RWPE2 (cell line): ENCODE measurements around the gene GARIN5A.

Source experiments
- ATAC-seq: fragments of 200-7000 bp; cut with Tn5 transposase; 3 replicates; pipeline ENCODE4 v1.9.1; 2021; ENCODE audit warnings: low read depth
- DNase-seq: peaks from one replicate; pipeline ENCODE4 v3.0.0-alpha.2; 2020; ENCODE audit warnings: low spot score
- H3K27ac ChIP-seq: fragments of 450-650 bp; 2 replicates; pipeline ENCODE4 v1.5.1; 2017; ENCODE audit warnings: mild to moderate bottlenecking; ENCODE audit not compliant: poor library complexity, severe bottlenecking
- H3K27me3 ChIP-seq: fragments of 250-450 bp; sonication (Bioruptor Pico); 2 replicates; pipeline ENCODE4 v1.5.1; 2021; ENCODE audit warnings: mild to moderate bottlenecking, moderate library complexity; ENCODE audit not compliant: insufficient read depth, poor library complexity, severe bottlenecking
- H3K36me3 ChIP-seq: fragments of 250-450 bp; sonication (Bioruptor Pico); 2 replicates; pipeline ENCODE4 v1.5.1; 2020; ENCODE audit warnings: low read depth, mild to moderate bottlenecking, moderate library complexity
- H3K4me1 ChIP-seq: fragments of 250-450 bp; sonication (Bioruptor Pico); 2 replicates; pipeline ENCODE4 v1.5.1; 2021; ENCODE audit warnings: mild to moderate bottlenecking, moderate library complexity; ENCODE audit not compliant: insufficient read depth, poor library complexity, severe bottlenecking
- H3K4me3 ChIP-seq: fragments of 250-450 bp; sonication (Bioruptor Pico); 2 replicates; pipeline ENCODE4 v1.5.1; 2021; ENCODE audit warnings: mild to moderate bottlenecking, moderate library complexity; ENCODE audit not compliant: severe bottlenecking
- H3K9me3 ChIP-seq: fragments of 250-450 bp; sonication (Bioruptor Pico); 2 replicates; pipeline ENCODE4 v1.5.1; 2021; ENCODE audit warnings: mild to moderate bottlenecking, moderate library complexity; ENCODE audit not compliant: severe bottlenecking
- CTCF ChIP-seq: fragments of 450-650 bp; IDR thresholded peaks from one replicate; pipeline ENCODE4 v1.5.1; 2017; ENCODE audit warnings: mild to moderate bottlenecking, moderate library complexity; ENCODE audit not compliant: poor library complexity, severe bottlenecking

GARIN5A gene

GRCh38 chr19:50467566-50467965 is 9.1 kb downstream of the GARIN5A start:
- H3K27ac ChIP-seq: no peak overlapping the region
- no peak overlapping the region for H3K4me3 ChIP-seq
- TF ChIP-seq CTCF: no peak
- ATAC-seq (no peak), DNase-seq (no peak)
- no peaks in the 10 kb centered on the region for H3K27me3 ChIP-seq
- no peaks in the 10 kb centered on the region for H3K36me3 ChIP-seq
- H3K4me1 ChIP-seq: no peaks in the 10 kb centered on the region
- H3K9me3 ChIP-seq: no peaks in the 10 kb centered on the region

- DNase-seq: no peak
- H3K9me3 ChIP-seq: no peaks in the 10 kb centered on the region
- H3K36me3 ChIP-seq: no peaks in the 10 kb centered on the region
- ATAC-seq: no peak
- no peak overlapping the region for H3K27ac ChIP-seq
- H3K4me1 ChIP-seq: no peaks in the 10 kb centered on the region
- H3K4me3 ChIP-seq: no peak overlapping the region
- no peak for TF ChIP-seq CTCF
- H3K27me3 ChIP-seq: no peaks in the 10 kb centered on the region
Measured at GRCh38 chr19:50466706-50467039, 10.0 kb downstream of the GARIN5A start.

- H3K4me3 ChIP-seq: no peak overlapping the region
- H3K36me3 ChIP-seq: no peaks in the 10 kb centered on the region
- TF ChIP-seq CTCF: no peak
- DNase-seq (no peak), ATAC-seq (no peak)
- H3K4me1 ChIP-seq: no peaks in the 10 kb centered on the region
- H3K27ac ChIP-seq: no peak overlapping the region
- no peaks in the 10 kb centered on the region for H3K27me3 ChIP-seq
- H3K9me3 ChIP-seq: no peaks in the 10 kb centered on the region
Measured at GRCh38 chr19:50465986-50466705, 10.5 kb downstream of the GARIN5A start.

- Histone ChIP-seq H3K36me3 (no peaks in the 10 kb centered on the region), H3K4me3 (no peak overlapping the region), H3K9me3 (no peaks in the 10 kb centered on the region), H3K4me1 (no peaks in the 10 kb centered on the region), H3K27me3 (peaks cover 4% of the 10 kb centered on the region), H3K27ac (no peak overlapping the region)
- no peak for TF ChIP-seq CTCF
- ATAC-seq: no peak
- no peak for DNase-seq
Measured at GRCh38 chr19:50465000-50465399, 11.6 kb downstream of the GARIN5A start.

GRCh38 chr19:50464348-50464747 is 12.3 kb downstream of the GARIN5A start:
- Histone ChIP-seq H3K27ac (no peak overlapping the region), H3K36me3 (no peaks in the 10 kb centered on the region), H3K4me3 (no peak overlapping the region), H3K9me3 (no peaks in the 10 kb centered on the region), H3K4me1 (no peaks in the 10 kb centered on the region), H3K27me3 (peaks cover 7% of the 10 kb centered on the region)
- DNase-seq (no peak), ATAC-seq (no peak)
- TF ChIP-seq CTCF: no peak
